Measurements from ENCODE around the gene C11orf91. TPM values are rescaled to one million over a fixed set of nuclear protein-coding genes. Genes with fewer than 3 reads are reported as not detected.

The C11orf91 gene
- total RNA-seq, 1 experiment from 2014 or later, result 1.3 TPM

- Histone ChIP-seq H3K27ac (ENCODE audit: low read length) (peak overlapping the region; percentile 60; the same call in 1 of the 2 replicates), H3K36me3 (ENCODE audit: control insufficient read depth, insufficient read depth, low read length) (peaks cover 40% of the 10 kb centered on the region), H3K4me1 (ENCODE audit: control insufficient read depth, insufficient read depth, low read length) (peaks cover 28% of the 10 kb centered on the region), H3K4me3 (ENCODE audit: low read depth in 2 of 2, low read length in 2 of 2) (no peak overlapping the region), H3K9me3 (ENCODE audit: control insufficient read depth, insufficient read depth, low read depth, low read length) (no peaks in the 10 kb centered on the region), H3K27me3 (ENCODE audit: control insufficient read depth, insufficient read depth, low read length) (no peaks in the 10 kb centered on the region)
- POLR2A ChIA-PET, result interaction anchor here (0.5 to 1.2 kb wide), 5 partner anchors 16 to 619 kb away, joined by 4 to 9 read pairs (median 5); no protein-coding TSS in a partner anchor
- intact Hi-C loops (cut with micrococcal nuclease; ENCODE audit: unreplicated experiment) (no loop called here), in situ Hi-C loops (cut with HindIII; ENCODE audit: low pct_unique_long_range_greater_than_20kb, low sequenced_read_pairs) (no loop called here)
- no peak for DNase-seq (ENCODE audit: low read depth, low spot score)
- CTCF ChIA-PET, result interaction anchor here (0.5 to 2.3 kb wide), 3 partner anchors 17 to 356 kb away, joined by 5 to 18 read pairs (median 5); no protein-coding TSS in a partner anchor
- BruUV-seq (replicated peaks), result no TSS peak
- no peak for TF ChIP-seq SIN3A (IDR thresholded peaks at IDR 0.05; ENCODE audit: borderline replicate concordance, insufficient read depth, low read depth, low read length)
- TF ChIP-seq POLR2AphosphoS5 (IDR thresholded peaks at IDR 0.05; ENCODE audit: low read depth, low read length), result no peak
- peak; percentile 59; the same call in 1 of the 2 replicates for TF ChIP-seq CTCF (IDR thresholded peaks at IDR 0.05)
- peak; percentile 69 for ATAC-seq
These were observed 15.6 kb upstream of the C11orf91 start for GRCh38 chr11:33716243-33716642.

GRCh38 chr11:33713856-33714398 lies 13.3 kb upstream of the C11orf91 start:
- ChIA-PET POLR2A (interaction anchor here (0.5 kb wide), 1 partner anchor 23 kb away, joined by 14 read pairs; no protein-coding TSS in a partner anchor), CTCF (interaction anchor here (0.6 to 0.8 kb wide), 3 partner anchors 10 to 28 kb away, joined by 3 to 4 read pairs (median 3); no protein-coding TSS in a partner anchor)
- no peak for DNase-seq (ENCODE audit: low read depth, low spot score)
- H3K27ac ChIP-seq (ENCODE audit: low read length), result peak overlapping the region; percentile 49; the same call in 1 of the 2 replicates
- H3K36me3 ChIP-seq (ENCODE audit: control insufficient read depth, insufficient read depth, low read length), result peaks cover 53% of the 10 kb centered on the region
- no peaks in the 10 kb centered on the region for H3K9me3 ChIP-seq (ENCODE audit: control insufficient read depth, insufficient read depth, low read depth, low read length)
- BruUV-seq (replicated peaks), result no TSS peak
- in situ Hi-C loops (cut with HindIII; ENCODE audit: low pct_unique_long_range_greater_than_20kb, low sequenced_read_pairs) (no loop called here), intact Hi-C loops (cut with micrococcal nuclease; ENCODE audit: unreplicated experiment) (no loop called here)
- ATAC-seq, result no peak
- TF ChIP-seq POLR2AphosphoS5 (IDR thresholded peaks at IDR 0.05; ENCODE audit: low read depth, low read length) (no peak), REST (IDR thresholded peaks at IDR 0.05; ENCODE audit: insufficient read depth in 1 of 2, low read depth in 2 of 2, low read length in 1 of 2) (no peak), CTCF (IDR thresholded peaks at IDR 0.05) (no peak), SIN3A (IDR thresholded peaks at IDR 0.05; ENCODE audit: borderline replicate concordance, insufficient read depth, low read depth, low read length) (no peak), TCF7L2 (IDR thresholded peaks at IDR 0.05; ENCODE audit: low read depth, low read length) (no peak)
- no peak overlapping the region for H3K4me3 ChIP-seq (ENCODE audit: low read depth in 2 of 2, low read length in 2 of 2)
- peaks cover 36% of the 10 kb centered on the region for H3K4me1 ChIP-seq (ENCODE audit: control insufficient read depth, insufficient read depth, low read length)
- no peaks in the 10 kb centered on the region for H3K27me3 ChIP-seq (ENCODE audit: control insufficient read depth, insufficient read depth, low read length)
